Measurements from ENCODE around the gene NPTX1. TPM values are rescaled to one million over a fixed set of nuclear protein-coding genes. Genes with fewer than 3 reads are reported as not detected.

Gene NPTX1
- total RNA-seq, 1 donor from 2014 or later = 0.25 TPM

GRCh38 chr17:80429356-80430275, 46.8 kb downstream of the NPTX1 start:
- ATAC-seq = no peak
- no peak for DNase-seq (ENCODE audit: low spot score)

GRCh38 chr17:80428796-80429195, 47.6 kb downstream of the NPTX1 start:
- ATAC-seq (no peak), DNase-seq (ENCODE audit: low spot score) (no peak)

- DNase-seq (ENCODE audit: low spot score) (no peak), ATAC-seq (no peak)
These were observed 48.0 kb downstream of the NPTX1 start for GRCh38 chr17:80428363-80428762.

GRCh38 chr17:80427366-80428282, 48.8 kb downstream of the NPTX1 start:
- ATAC-seq (no peak), DNase-seq (ENCODE audit: low spot score) (no peak)

GRCh38 chr17:80426671-80427326, 49.6 kb downstream of the NPTX1 start:
- peak; percentile 91 for ATAC-seq

GRCh38 chr17:80425835-80426426, 50.5 kb downstream of the NPTX1 start:
- DNase-seq (ENCODE audit: low spot score) (no peak), ATAC-seq (no peak)

More at GRCh38 chr17:80426671-80427326, 49.6 kb downstream of the NPTX1 start:
- peak; percentile 73 for DNase-seq (ENCODE audit: low spot score)

GRCh38 chr17:80424878-80425765, 51.3 kb downstream of the NPTX1 start:
- no peak for ATAC-seq
- DNase-seq (ENCODE audit: low spot score) = no peak

- ATAC-seq = no peak
- DNase-seq (ENCODE audit: low spot score) = no peak
These were observed 52.1 kb downstream of the NPTX1 start for GRCh38 chr17:80424261-80424660.

- no peak for ATAC-seq
- DNase-seq (ENCODE audit: low spot score) = no peak
These were observed 52.7 kb downstream of the NPTX1 start for GRCh38 chr17:80423536-80424225.

GRCh38 chr17:80422981-80423380, 53.4 kb downstream of the NPTX1 start:
- DNase-seq (ENCODE audit: low spot score) (no peak), ATAC-seq (peak; percentile 33)

- DNase-seq (ENCODE audit: low spot score) = no peak
- ATAC-seq = no peak
These were observed 54.1 kb downstream of the NPTX1 start for GRCh38 chr17:80422276-80422675.

- ATAC-seq = no peak
- DNase-seq (ENCODE audit: low spot score) = no peak
These were observed 54.9 kb downstream of the NPTX1 start for GRCh38 chr17:80421381-80422090.

GRCh38 chr17:80419255-80419654, 57.2 kb downstream of the NPTX1 start:
- no peak for DNase-seq (ENCODE audit: low spot score)
- no peak for ATAC-seq

GRCh38 chr17:80418589-80418988, 57.8 kb downstream of the NPTX1 start:
- ATAC-seq (no peak), DNase-seq (ENCODE audit: low spot score) (no peak)
